Stimulated activated CD8-positive, alpha-beta memory T cell treated with anti-CD3 and anti-CD28 coated beads, Interleukin-7, amount 100 ng/mL, for 24 hours (primary cell): ENCODE measurements around the gene COX11.

Experiments
- DNase-seq: peaks from one replicate; pipeline ENCODE4 v3.0.0-alpha.2; 2020; ENCODE audit warnings: low read depth

The COX11 gene

GRCh38 chr17:54967621-54968261 is 713 bp downstream of the COX11 start:
- no peak for DNase-seq

GRCh38 chr17:54956791-54957190 is 11.7 kb downstream of the COX11 start:
- no peak for DNase-seq

- DNase-seq: no peak
Measured at GRCh38 chr17:54951286-54951685, 17.2 kb downstream of the COX11 start.

- no peak for DNase-seq
Measured at GRCh38 chr17:54950116-54950515, 18.3 kb downstream of the COX11 start.

- no peak for DNase-seq
Measured at GRCh38 chr17:54948380-54948779, 20.1 kb downstream of the COX11 start.

- DNase-seq: no peak
Measured at GRCh38 chr17:54947396-54947795, 21.1 kb downstream of the COX11 start.

GRCh38 chr17:54945671-54946070 is 22.8 kb downstream of the COX11 start:
- DNase-seq: no peak

GRCh38 chr17:54945231-54945630 is 23.2 kb downstream of the COX11 start:
- DNase-seq: no peak

- DNase-seq: no peak
Measured at GRCh38 chr17:54944796-54945195, 23.7 kb downstream of the COX11 start.

GRCh38 chr17:54941285-54941684 is 27.2 kb downstream of the COX11 start:
- no peak for DNase-seq

- no peak for DNase-seq
Measured at GRCh38 chr17:54937426-54937825, 31.0 kb downstream of the COX11 start.

- no peak for DNase-seq
Measured at GRCh38 chr17:54937018-54937417, 31.4 kb downstream of the COX11 start.

- DNase-seq: no peak
Measured at GRCh38 chr17:54935471-54935870, 33.0 kb downstream of the COX11 start.

GRCh38 chr17:54933921-54934320 is 34.5 kb downstream of the COX11 start:
- no peak for DNase-seq

GRCh38 chr17:54932711-54933110 is 35.7 kb downstream of the COX11 start:
- DNase-seq: no peak

- DNase-seq: no peak
Measured at GRCh38 chr17:54927525-54927924, 40.9 kb downstream of the COX11 start.

- no peak for DNase-seq
Measured at GRCh38 chr17:54924405-54924804, 44.0 kb downstream of the COX11 start.

GRCh38 chr17:54920819-54921218 is 47.6 kb downstream of the COX11 start:
- no peak for DNase-seq

- no peak for DNase-seq
Measured at GRCh38 chr17:54919425-54919824, 49.0 kb downstream of the COX11 start.

GRCh38 chr17:54916721-54917120 is 51.7 kb downstream of the COX11 start:
- no peak for DNase-seq
